ENCODE measurements around the gene SCGN.

SCGN gene

GRCh38 chr6:25652007-25652515, at the start of gene SCGN:
Gene SCGN (plus strand): TSS chr6:25652215. CDS start chr6:25652404, 189 bp downstream.
- TF ChIP-seq, protein P1, sequence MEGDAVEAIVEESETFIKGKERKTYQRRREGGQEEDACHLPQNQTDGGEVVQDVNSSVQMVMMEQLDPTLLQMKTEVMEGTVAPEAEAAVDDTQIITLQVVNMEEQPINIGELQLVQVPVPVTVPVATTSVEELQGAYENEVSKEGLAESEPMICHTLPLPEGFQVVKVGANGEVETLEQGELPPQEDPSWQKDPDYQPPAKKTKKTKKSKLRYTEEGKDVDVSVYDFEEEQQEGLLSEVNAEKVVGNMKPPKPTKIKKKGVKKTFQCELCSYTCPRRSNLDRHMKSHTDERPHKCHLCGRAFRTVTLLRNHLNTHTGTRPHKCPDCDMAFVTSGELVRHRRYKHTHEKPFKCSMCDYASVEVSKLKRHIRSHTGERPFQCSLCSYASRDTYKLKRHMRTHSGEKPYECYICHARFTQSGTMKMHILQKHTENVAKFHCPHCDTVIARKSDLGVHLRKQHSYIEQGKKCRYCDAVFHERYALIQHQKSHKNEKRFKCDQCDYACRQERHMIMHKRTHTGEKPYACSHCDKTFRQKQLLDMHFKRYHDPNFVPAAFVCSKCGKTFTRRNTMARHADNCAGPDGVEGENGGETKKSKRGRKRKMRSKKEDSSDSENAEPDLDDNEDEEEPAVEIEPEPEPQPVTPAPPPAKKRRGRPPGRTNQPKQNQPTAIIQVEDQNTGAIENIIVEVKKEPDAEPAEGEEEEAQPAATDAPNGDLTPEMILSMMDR (IDR thresholded peaks at IDR 0.05; ENCODE audit: insufficient read depth, low read depth, low read length, missing control alignments), result no peak
- H3K4me3 ChIP-seq (ENCODE audit: low read depth, low read length), result no peak within 1 kb of the TSS
- no peak for DNase-seq (ENCODE audit: low read depth)

GRCh38 chr6:25602674-25602982, 49.4 kb upstream of the SCGN start:
- H3K4me3 ChIP-seq (ENCODE audit: low read depth, low read length), result no peak overlapping the region
- TF ChIP-seq, protein P1 (IDR thresholded peaks at IDR 0.05; ENCODE audit: insufficient read depth, low read depth, low read length, missing control alignments), result no peak
- DNase-seq (ENCODE audit: low read depth), result no peak

GRCh38 chr6:25603251-25603650, 48.8 kb upstream of the SCGN start:
- DNase-seq (ENCODE audit: low read depth), result no peak
- no peak overlapping the region for H3K4me3 ChIP-seq (ENCODE audit: low read depth, low read length)
- TF ChIP-seq, protein P1 (IDR thresholded peaks at IDR 0.05; ENCODE audit: insufficient read depth, low read depth, low read length, missing control alignments), result no peak

GRCh38 chr6:25606151-25606550, 45.9 kb upstream of the SCGN start:
- H3K4me3 ChIP-seq (ENCODE audit: low read depth, low read length), result no peak overlapping the region
- TF ChIP-seq, protein P1 (IDR thresholded peaks at IDR 0.05; ENCODE audit: insufficient read depth, low read depth, low read length, missing control alignments), result no peak
- no peak for DNase-seq (ENCODE audit: low read depth)

GRCh38 chr6:25608558-25609174, 43.3 kb upstream of the SCGN start:
- TF ChIP-seq, protein P1 (IDR thresholded peaks at IDR 0.05; ENCODE audit: insufficient read depth, low read depth, low read length, missing control alignments), result no peak
- DNase-seq (ENCODE audit: low read depth), result no peak
- no peak overlapping the region for H3K4me3 ChIP-seq (ENCODE audit: low read depth, low read length)

- H3K4me3 ChIP-seq (ENCODE audit: low read depth, low read length), result no peak overlapping the region
- TF ChIP-seq, protein P1 (IDR thresholded peaks at IDR 0.05; ENCODE audit: insufficient read depth, low read depth, low read length, missing control alignments), result no peak
- DNase-seq (ENCODE audit: low read depth), result peak; percentile 16
Observed at GRCh38 chr6:25612666-25613065, 39.3 kb upstream of the SCGN start.

DNA sequence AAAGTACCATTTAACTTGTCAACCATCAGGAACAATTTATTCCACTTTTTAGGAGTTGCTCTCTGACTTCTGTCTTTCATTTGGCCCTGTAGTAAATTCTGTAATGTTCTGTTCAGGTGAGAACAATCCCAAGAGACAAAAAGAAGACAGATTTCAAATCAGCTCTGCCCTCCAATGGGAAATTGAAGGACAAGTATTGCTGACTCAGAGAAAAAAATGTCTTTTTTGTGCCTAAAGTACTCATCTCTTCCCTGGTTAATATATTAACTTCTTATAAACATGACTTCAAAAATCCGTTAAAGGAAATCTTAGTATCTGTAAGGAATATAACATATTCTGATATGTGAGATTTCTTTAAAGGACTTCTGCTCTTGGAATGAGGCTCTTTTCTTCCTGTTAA, 38.6 kb upstream of the SCGN start:
- no peak overlapping the region for H3K4me3 ChIP-seq (ENCODE audit: low read depth, low read length)
- no peak for DNase-seq (ENCODE audit: low read depth)
- TF ChIP-seq, protein P1 (IDR thresholded peaks at IDR 0.05; ENCODE audit: insufficient read depth, low read depth, low read length, missing control alignments), result no peak

Data from GM12865 (cell line).